ENCODE data around the gene TRAFD1.
A peak's percentile ranks its signal among the peaks of the same experiment; 100 is the strongest.
"Not testable (repeated sequence)": the region's sequence is repeated elsewhere in the genome, so short reads cannot be mapped to it uniquely, and the experiment has no call there.

The TRAFD1 gene

GRCh38 chr12:112125250-112125999, at the start of gene TRAFD1:
Gene TRAFD1 (plus strand): TSS chr12:112125560. CDS start chr12:112130523, 4,963 bp downstream.
- Histone ChIP-seq H3K9ac (ENCODE audit: insufficient read length) (peak within 1 kb of the TSS; percentile 83), H3K4me3 (peak within 1 kb of the TSS; percentile 98), H3K36me3 (ENCODE audit: insufficient read depth, low read length) (no peaks in the 10 kb centered on the region), H3K9me3 (ENCODE audit: low read depth, low read length) (no peaks in the 10 kb centered on the region), H3K27ac (peak within 1 kb of the TSS; percentile 55)
- DNase-seq (ENCODE audit: low read depth, low spot score): peak; percentile 79
- TF ChIP-seq POLR2AphosphoS5 (IDR thresholded peaks at IDR 0.05; ENCODE audit: borderline replicate concordance, low read depth, low read length) (peak; percentile 98), FOXP2 (optimal IDR thresholded peaks at IDR 0.05; ENCODE audit: control extremely low read depth, extremely low read length, insufficient read depth) (no peak)

- DNase-seq (ENCODE audit: low read depth, low spot score): no peak
- peaks cover 75% of the 10 kb centered on the region for H3K36me3 ChIP-seq (ENCODE audit: insufficient read depth, low read length)
- no peak overlapping the region for H3K9ac ChIP-seq (ENCODE audit: insufficient read length)
- no peak overlapping the region for H3K4me3 ChIP-seq
- H3K27ac ChIP-seq: peak overlapping the region; percentile 43; the same call in 1 of the 2 replicates
- no peaks in the 10 kb centered on the region for H3K9me3 ChIP-seq (ENCODE audit: low read depth, low read length)
- no peak for TF ChIP-seq POLR2AphosphoS5 (IDR thresholded peaks at IDR 0.05; ENCODE audit: borderline replicate concordance, low read depth, low read length)
- TF ChIP-seq FOXP2 (optimal IDR thresholded peaks at IDR 0.05; ENCODE audit: control extremely low read depth, extremely low read length, insufficient read depth): no peak
- TF ChIP-seq EZH2 (IDR thresholded peaks at IDR 0.05): no peak
These were observed 38.1 kb upstream of the TRAFD1 start for GRCh38 chr12:112087055-112087850.

GRCh38 chr12:112087851-112088250, 37.5 kb upstream of the TRAFD1 start:
- no peak for DNase-seq (ENCODE audit: low read depth, low spot score)
- no peaks in the 10 kb centered on the region for H3K9me3 ChIP-seq (ENCODE audit: low read depth, low read length)
- H3K4me3 ChIP-seq: no peak overlapping the region
- H3K9ac ChIP-seq (ENCODE audit: insufficient read length): no peak overlapping the region
- 0 out of 2 replicates have a peak overlapping the region, but pooled peaks have one; percentile 43 for H3K27ac ChIP-seq
- no peak for TF ChIP-seq EZH2 (IDR thresholded peaks at IDR 0.05)
- TF ChIP-seq FOXP2 (optimal IDR thresholded peaks at IDR 0.05; ENCODE audit: control extremely low read depth, extremely low read length, insufficient read depth): no peak
- no peak for TF ChIP-seq POLR2AphosphoS5 (IDR thresholded peaks at IDR 0.05; ENCODE audit: borderline replicate concordance, low read depth, low read length)
- H3K36me3 ChIP-seq (ENCODE audit: insufficient read depth, low read length): peaks cover 80% of the 10 kb centered on the region

GRCh38 chr12:112091563-112091962, 33.8 kb upstream of the TRAFD1 start:
- Histone ChIP-seq H3K9me3 (ENCODE audit: low read depth, low read length) (no peaks in the 10 kb centered on the region), H3K9ac (ENCODE audit: insufficient read length) (no peak overlapping the region), H3K4me3 (no peak overlapping the region), H3K27ac (no peak overlapping the region), H3K36me3 (ENCODE audit: insufficient read depth, low read length) (peaks cover 75% of the 10 kb centered on the region)
- TF ChIP-seq POLR2AphosphoS5 (IDR thresholded peaks at IDR 0.05; ENCODE audit: borderline replicate concordance, low read depth, low read length): no peak
- TF ChIP-seq FOXP2 (optimal IDR thresholded peaks at IDR 0.05; ENCODE audit: control extremely low read depth, extremely low read length, insufficient read depth): no peak
- no peak for TF ChIP-seq EZH2 (IDR thresholded peaks at IDR 0.05)
- no peak for DNase-seq (ENCODE audit: low read depth, low spot score)

- Histone ChIP-seq H3K27ac (0 out of 2 replicates have a peak overlapping the region, but pooled peaks have one; percentile 14), H3K4me3 (no peak overlapping the region), H3K9ac (ENCODE audit: insufficient read length) (no peak overlapping the region), H3K9me3 (ENCODE audit: low read depth, low read length) (no peaks in the 10 kb centered on the region), H3K36me3 (ENCODE audit: insufficient read depth, low read length) (peaks cover 81% of the 10 kb centered on the region)
- no peak for DNase-seq (ENCODE audit: low read depth, low spot score)
- TF ChIP-seq POLR2AphosphoS5 (IDR thresholded peaks at IDR 0.05; ENCODE audit: borderline replicate concordance, low read depth, low read length) (no peak), FOXP2 (optimal IDR thresholded peaks at IDR 0.05; ENCODE audit: control extremely low read depth, extremely low read length, insufficient read depth) (no peak), EZH2 (IDR thresholded peaks at IDR 0.05) (no peak)
These were observed 29.3 kb upstream of the TRAFD1 start for GRCh38 chr12:112096070-112096469.

GRCh38 chr12:112096667-112097066, 28.7 kb upstream of the TRAFD1 start:
- DNase-seq (ENCODE audit: low read depth, low spot score): no peak
- H3K27ac ChIP-seq: peak overlapping the region; percentile 25; the same call in 1 of the 2 replicates
- no peak overlapping the region for H3K9ac ChIP-seq (ENCODE audit: insufficient read length)
- H3K9me3 ChIP-seq (ENCODE audit: low read depth, low read length): no peaks in the 10 kb centered on the region
- peaks cover 81% of the 10 kb centered on the region for H3K36me3 ChIP-seq (ENCODE audit: insufficient read depth, low read length)
- H3K4me3 ChIP-seq: no peak overlapping the region
- TF ChIP-seq EZH2 (IDR thresholded peaks at IDR 0.05) (no peak), POLR2AphosphoS5 (IDR thresholded peaks at IDR 0.05; ENCODE audit: borderline replicate concordance, low read depth, low read length) (no peak), FOXP2 (optimal IDR thresholded peaks at IDR 0.05; ENCODE audit: control extremely low read depth, extremely low read length, insufficient read depth) (no peak)

GRCh38 chr12:112097641-112098040, 27.7 kb upstream of the TRAFD1 start:
- no peaks in the 10 kb centered on the region for H3K9me3 ChIP-seq (ENCODE audit: low read depth, low read length)
- no peak overlapping the region for H3K9ac ChIP-seq (ENCODE audit: insufficient read length)
- TF ChIP-seq EZH2 (IDR thresholded peaks at IDR 0.05): no peak
- no peak for TF ChIP-seq FOXP2 (optimal IDR thresholded peaks at IDR 0.05; ENCODE audit: control extremely low read depth, extremely low read length, insufficient read depth)
- no peak for TF ChIP-seq POLR2AphosphoS5 (IDR thresholded peaks at IDR 0.05; ENCODE audit: borderline replicate concordance, low read depth, low read length)
- peaks cover 79% of the 10 kb centered on the region for H3K36me3 ChIP-seq (ENCODE audit: insufficient read depth, low read length)
- no peak overlapping the region for H3K4me3 ChIP-seq
- H3K27ac ChIP-seq: no peak overlapping the region
- DNase-seq (ENCODE audit: low read depth, low spot score): no peak

- H3K9me3 ChIP-seq (ENCODE audit: low read depth, low read length); H3K9ac ChIP-seq (ENCODE audit: insufficient read length); H3K27ac ChIP-seq; DNase-seq (ENCODE audit: low read depth, low spot score); H3K4me3 ChIP-seq: not testable (repeated sequence)
- H3K36me3 ChIP-seq (ENCODE audit: insufficient read depth, low read length): peaks cover 84% of the 10 kb centered on the region
These were observed 24.9 kb upstream of the TRAFD1 start for GRCh38 chr12:112100500-112100899.
